Nucleus accumbens (tissue), 56 donors: ENCODE measurements around the gene IL1RAP.

Experiments used
- DNase-seq, 56 donors: peaks; one replicate each; lab custom pipeline; 2025; lab: John Stamatoyannopoulos, UW

Gene IL1RAP

GRCh38 chr3:190596349-190597285, 82.7 kb downstream of the IL1RAP start:
- DNase-seq = no peak

- DNase-seq = no peak
Observed at GRCh38 chr3:190597291-190597690, 83.4 kb downstream of the IL1RAP start.

GRCh38 chr3:190601622-190602021, 87.7 kb downstream of the IL1RAP start:
- no peak for DNase-seq

- DNase-seq = no peak
Observed at GRCh38 chr3:190605385-190605784, 91.5 kb downstream of the IL1RAP start.

- no peak for DNase-seq
Observed at GRCh38 chr3:190606596-190606995, 92.7 kb downstream of the IL1RAP start.

GRCh38 chr3:190607021-190607420, 93.1 kb downstream of the IL1RAP start:
- DNase-seq = no peak

GRCh38 chr3:190608850-190609589, 95.1 kb downstream of the IL1RAP start:
- DNase-seq = no peak

GRCh38 chr3:190614226-190615059, 100.6 kb downstream of the IL1RAP start:
- DNase-seq = no peak

GRCh38 chr3:190615060-190615384, 101.1 kb downstream of the IL1RAP start:
- no peak for DNase-seq

GRCh38 chr3:190615607-190616006, 101.7 kb downstream of the IL1RAP start:
- no peak for DNase-seq

GRCh38 chr3:190616637-190617036, 102.8 kb downstream of the IL1RAP start:
- DNase-seq = no peak

- no peak for DNase-seq
Observed at GRCh38 chr3:190617185-190617584, 103.3 kb downstream of the IL1RAP start.

GRCh38 chr3:190618330-190619030, 104.6 kb downstream of the IL1RAP start:
- no peak for DNase-seq

GRCh38 chr3:190619353-190619752, 105.5 kb downstream of the IL1RAP start:
- no peak for DNase-seq

- no peak for DNase-seq
Observed at GRCh38 chr3:190619761-190620160, 105.9 kb downstream of the IL1RAP start.

GRCh38 chr3:190620886-190621608, 107.2 kb downstream of the IL1RAP start:
- no peak for DNase-seq

- no peak for DNase-seq
Observed at GRCh38 chr3:190621927-190622326, 108.0 kb downstream of the IL1RAP start.

- no peak for DNase-seq
Observed at GRCh38 chr3:190624282-190624681, 110.4 kb downstream of the IL1RAP start.

- no peak for DNase-seq
Observed at GRCh38 chr3:190626951-190627620, 113.2 kb downstream of the IL1RAP start.
